T-cell (primary cell): ENCODE results near the gene RNF113B. TPM values are rescaled to one million over a fixed set of nuclear protein-coding genes. Genes with fewer than 3 reads are reported as not detected.

Experiments
- ATAC-seq, 4 experiments: fragments of 200-7000 bp in 3 of 4; fragments of 150-1000 bp in 1 of 4; cut with Tn5 transposase; replicated peaks in 1 of 4; 1 replicate in 3 of 4; 2 replicates in 1 of 4; pipeline ENCODE4 v1.10.0; 2021; ENCODE audit warnings: moderate library complexity in 3 of 4, mild to moderate bottlenecking in 2 of 4, moderate number of reproducible peaks in 1 of 4
- CTCF ChIA-PET, 2 donors: fragments of 300-600 bp; sonication (Branson Sonifier 250); formaldehyde crosslinking; loops; one replicate each; lab custom pipeline; 2022; ENCODE audit warnings: antibody characterized with exemption in 2 of 2; lab: Charles Lee
- POLR2A ChIA-PET, 2 donors: fragments of 300-600 bp; sonication (Branson Sonifier 250); formaldehyde crosslinking; loops; one replicate each; lab custom pipeline; 2022; ENCODE audit warnings: antibody characterized with exemption in 2 of 2; lab: Charles Lee
- DNase-seq, 35 experiments: peaks; one replicate each; pipeline versions ENCODE4 v3.0.0 to v3.0.0-alpha.2; 2013 to 2023
- H3K27ac ChIP-seq: one replicate; pipeline ENCODE4 v1.5.1; 2013; ENCODE audit warnings: low read length
- H3K27me3 ChIP-seq, 2 experiments: replicated peaks in 1 of 2; 1 replicate in 1 of 2; 2 replicates in 1 of 2; pipeline versions ENCODE4 v1.6.1 to v1.7.0; 2013; ENCODE audit warnings: low read length in 1 of 2, mixed read lengths in 1 of 2; ENCODE audit not compliant: control insufficient read depth in 2 of 2, insufficient read depth in 2 of 2; ENCODE audit errors: extremely low read depth in 1 of 2
- H3K36me3 ChIP-seq, 2 donors: 1 replicate in 1 of 2; 2 replicates in 1 of 2; pipeline versions ENCODE4 v1.6.1 to v1.7.0; 2013; ENCODE audit warnings: low read length in 1 of 2; ENCODE audit not compliant: control insufficient read depth in 2 of 2, insufficient read depth in 1 of 2; ENCODE audit errors: extremely low read depth in 1 of 2
- H3K4me1 ChIP-seq, 2 experiments: 1 replicate in 1 of 2; 2 replicates in 1 of 2; pipeline versions ENCODE4 v1.6.1 to v1.7.0; 2013; ENCODE audit warnings: low read length in 2 of 2, mixed read lengths in 1 of 2; ENCODE audit not compliant: insufficient read depth in 2 of 2, control insufficient read depth in 1 of 2; ENCODE audit errors: extremely low read depth in 1 of 2
- H3K4me3 ChIP-seq, 2 donors: 1 replicate in 1 of 2; 2 replicates in 1 of 2; pipeline versions ENCODE4 v1.5.1 to v1.7.0; 2013; ENCODE audit warnings: mild to moderate bottlenecking in 2 of 2, low read length in 1 of 2, moderate library complexity in 1 of 2; ENCODE audit not compliant: control insufficient read depth in 1 of 2; ENCODE audit errors: extremely low read depth in 1 of 2
- H3K9me3 ChIP-seq: 2 replicates; pipeline ENCODE4 v1.7.0; 2013
- H3K27ac Mint-ChIP-seq, 2 donors: one replicate each; pipeline ENCODE4 v1.8.0; 2020 to 2021; ENCODE audit warnings: mild to moderate bottlenecking in 2 of 2, mixed read lengths in 2 of 2
- H3K27me3 Mint-ChIP-seq, 2 donors: one replicate each; pipeline ENCODE4 v1.8.0; 2021 to 2022; ENCODE audit warnings: mixed read lengths in 2 of 2
- H3K36me3 Mint-ChIP-seq: one replicate; pipeline ENCODE4 v1.8.0; 2021; ENCODE audit warnings: mixed read lengths
- H3K4me1 Mint-ChIP-seq, 3 donors: one replicate each; pipeline ENCODE4 v1.8.0; 2020 to 2022; ENCODE audit warnings: mixed read lengths in 3 of 3, mild to moderate bottlenecking in 1 of 3
- H3K4me3 Mint-ChIP-seq, 3 donors: one replicate each; pipeline ENCODE4 v1.8.0; 2020 to 2022; ENCODE audit warnings: mild to moderate bottlenecking in 3 of 3, mixed read lengths in 3 of 3, moderate library complexity in 3 of 3
- H3K9me3 Mint-ChIP-seq, 3 donors: one replicate each; pipeline ENCODE4 v1.8.0; 2020 to 2022; ENCODE audit warnings: mixed read lengths in 3 of 3
- WGBS: methylation state at CpG from one replicate; pipeline ENCODE4 v1.1.5; 2013; ENCODE audit warnings: missing lambda C conversion rate; ENCODE audit not compliant: insufficient coverage; 5-methylcytosine and 5-hydroxymethylcytosine counted together
- total RNA-seq, 35 experiments: library from RNA in 6 of 35; stranded (reverse) in 6 of 35; fragments of 120-200 nt in 1 of 35; gene quantifications; one replicate each; pipeline versions ENCODE4 v1.2.1 to v1.2.4 and lab custom pipeline; 2013 to 2026

Gene RNF113B
- total RNA-seq (not detected), total RNA-seq (lab: John Stamatoyannopoulos, UW) (0 to 0.09 (median 0) reads per million in 29 experiments)
- total RNA-seq (2013): not detected

- peaks cover 9 to 10% of the 10 kb centered on the region in 2 donors for H3K27me3 Mint-ChIP-seq
Measured at GRCh38 chr13:98176777-98177608, at the start of gene RNF113B. RNF113B (minus strand) TSS chr13:98177269; CDS start chr13:98177236, 33 bp downstream.

GRCh38 chr13:98226496-98226895, 49.4 kb upstream of the RNF113B start:
- H3K27ac ChIP-seq: no peak overlapping the region
- Mint-ChIP-seq H3K36me3 (no peaks in the 10 kb centered on the region), H3K27me3 (peaks cover 5 to 8% of the 10 kb centered on the region in 2 donors), H3K27ac (no peak overlapping the region), H3K4me1 (no peaks in the 10 kb centered on the region), H3K4me3 (no peak overlapping the region), H3K9me3 (peaks cover 4 to 8% (median 4%) of the 10 kb centered on the region in 3 donors)
- H3K9me3 ChIP-seq: no peaks in the 10 kb centered on the region
- H3K4me1 ChIP-seq: no peaks in the 10 kb centered on the region
- no CpG with 5 or more reads among the region's 5 CpGs for WGBS
- DNase-seq: no peak
- ChIA-PET POLR2A (no interaction called here), CTCF (interaction anchor here in 1 of 2 donors (0.6 kb wide), 1 partner anchor 9 kb away, joined by 4 read pairs; no protein-coding TSS in a partner anchor)
- ATAC-seq: no peak
- peaks cover 0 to 7% of the 10 kb centered on the region in 2 experiments for H3K27me3 ChIP-seq
- no peaks in the 10 kb centered on the region for H3K36me3 ChIP-seq
- no peak overlapping the region for H3K4me3 ChIP-seq

More at GRCh38 chr13:98176777-98177608, at the start of gene RNF113B:
- Histone ChIP-seq H3K4me3 (no peak within 1 kb of the TSS), H3K27me3 (peaks cover 0 to 5% of the 10 kb centered on the region in 2 experiments), H3K9me3 (no peaks in the 10 kb centered on the region), H3K27ac (no peak within 1 kb of the TSS), H3K4me1 (no peaks in the 10 kb centered on the region), H3K36me3 (no peaks in the 10 kb centered on the region)
- H3K27ac Mint-ChIP-seq: no peak within 1 kb of the TSS
- POLR2A ChIA-PET: no interaction called here
- ATAC-seq (no peak), DNase-seq (no peak)
- H3K4me1 Mint-ChIP-seq: no peaks in the 10 kb centered on the region
- CTCF ChIA-PET: no interaction called here
- 91% methylated on average over 52 of the region's 58 CpGs for WGBS
- H3K36me3 Mint-ChIP-seq: no peaks in the 10 kb centered on the region
- no peak within 1 kb of the TSS for H3K4me3 Mint-ChIP-seq
- H3K9me3 Mint-ChIP-seq: peaks cover 0 to 4% (median 0%) of the 10 kb centered on the region in 3 donors

- CTCF ChIA-PET: interaction anchor here in 1 of 2 donors (0.7 kb wide), 1 partner anchor 643 kb away, joined by 6 read pairs; no protein-coding TSS in a partner anchor
Measured at GRCh38 chr13:98225036-98225940, 48.2 kb upstream of the RNF113B start.

GRCh38 chr13:98224557-98224956, 47.5 kb upstream of the RNF113B start:
- peaks cover 0 to 7% of the 10 kb centered on the region in 2 experiments for H3K27me3 ChIP-seq
- H3K36me3 Mint-ChIP-seq: no peaks in the 10 kb centered on the region
- H3K9me3 Mint-ChIP-seq: peaks cover 0 to 4% (median 3%) of the 10 kb centered on the region in 3 donors
- H3K27ac Mint-ChIP-seq: no peak overlapping the region
- H3K36me3 ChIP-seq: no peaks in the 10 kb centered on the region
- ATAC-seq (no peak), DNase-seq (no peak)
- peaks cover 2 to 8% of the 10 kb centered on the region in 2 donors for H3K27me3 Mint-ChIP-seq
- no peak overlapping the region for H3K4me3 ChIP-seq
- no peaks in the 10 kb centered on the region for H3K4me1 ChIP-seq
- H3K4me1 Mint-ChIP-seq: no peaks in the 10 kb centered on the region
- WGBS: 70% methylated on average over 4 of the region's 5 CpGs
- H3K9me3 ChIP-seq: no peaks in the 10 kb centered on the region
- ChIA-PET CTCF (interaction anchor here in 1 of 2 donors (0.7 kb wide), 1 partner anchor 642 kb away, joined by 6 read pairs; no protein-coding TSS in a partner anchor), POLR2A (no interaction called here)
- H3K4me3 Mint-ChIP-seq: no peak overlapping the region
- H3K27ac ChIP-seq: no peak overlapping the region

More at GRCh38 chr13:98225036-98225940, 48.2 kb upstream of the RNF113B start:
- Mint-ChIP-seq H3K36me3 (no peaks in the 10 kb centered on the region), H3K4me3 (no peak overlapping the region), H3K27me3 (peaks cover 2 to 8% of the 10 kb centered on the region in 2 donors), H3K9me3 (peaks cover 0 to 4% (median 3%) of the 10 kb centered on the region in 3 donors), H3K4me1 (no peaks in the 10 kb centered on the region), H3K27ac (no peak overlapping the region)
- no peak for DNase-seq
- ATAC-seq: no peak
- Histone ChIP-seq H3K9me3 (no peaks in the 10 kb centered on the region), H3K4me1 (no peaks in the 10 kb centered on the region), H3K27me3 (peaks cover 0 to 7% of the 10 kb centered on the region in 2 experiments), H3K27ac (no peak overlapping the region), H3K4me3 (no peak overlapping the region), H3K36me3 (no peaks in the 10 kb centered on the region)
- POLR2A ChIA-PET: no interaction called here
- WGBS: 87% methylated on average over 13 of the region's 20 CpGs

GRCh38 chr13:98223741-98224140, 46.7 kb upstream of the RNF113B start:
- no peak overlapping the region for H3K4me3 Mint-ChIP-seq
- H3K4me3 ChIP-seq: no peak overlapping the region
- POLR2A ChIA-PET: no interaction called here

GRCh38 chr13:98222816-98223215, 45.7 kb upstream of the RNF113B start:
- ATAC-seq (no peak), DNase-seq (no peak)
- peaks cover 0 to 4% (median 3%) of the 10 kb centered on the region in 3 donors for H3K9me3 Mint-ChIP-seq
- no peaks in the 10 kb centered on the region for H3K4me1 Mint-ChIP-seq
- Histone ChIP-seq H3K4me3 (no peak overlapping the region), H3K27ac (no peak overlapping the region), H3K27me3 (peaks cover 0 to 8% of the 10 kb centered on the region in 2 experiments), H3K36me3 (no peaks in the 10 kb centered on the region), H3K9me3 (no peaks in the 10 kb centered on the region), H3K4me1 (no peaks in the 10 kb centered on the region)
- CTCF ChIA-PET: no interaction called here
- no peak overlapping the region for H3K27ac Mint-ChIP-seq
- no peaks in the 10 kb centered on the region for H3K36me3 Mint-ChIP-seq
- 69% methylated on average over 4 of the region's 7 CpGs for WGBS
- no peak overlapping the region for H3K4me3 Mint-ChIP-seq
- POLR2A ChIA-PET: no interaction called here
- peaks cover 4 to 16% of the 10 kb centered on the region in 2 donors for H3K27me3 Mint-ChIP-seq

More at GRCh38 chr13:98223741-98224140, 46.7 kb upstream of the RNF113B start:
- ATAC-seq (no peak), DNase-seq (no peak)
- no peak overlapping the region for H3K27ac ChIP-seq
- no peak overlapping the region for H3K27ac Mint-ChIP-seq
- peaks cover 0 to 7% of the 10 kb centered on the region in 2 experiments for H3K27me3 ChIP-seq
- H3K9me3 ChIP-seq: no peaks in the 10 kb centered on the region
- H3K27me3 Mint-ChIP-seq: peaks cover 2 to 8% of the 10 kb centered on the region in 2 donors
- H3K4me1 Mint-ChIP-seq: no peaks in the 10 kb centered on the region
- H3K36me3 ChIP-seq: no peaks in the 10 kb centered on the region
- H3K36me3 Mint-ChIP-seq: no peaks in the 10 kb centered on the region
- H3K4me1 ChIP-seq: no peaks in the 10 kb centered on the region
- CTCF ChIA-PET: no interaction called here
- peaks cover 0 to 4% (median 3%) of the 10 kb centered on the region in 3 donors for H3K9me3 Mint-ChIP-seq
